HK-2 (cell line): ENCODE results near the gene DNASE2B.

Source experiments
- DNase-seq: peaks from one replicate; pipeline ENCODE4 v3.0.0-alpha.2; 2018; ENCODE audit not compliant: unreplicated experiment

Gene DNASE2B

DNA sequence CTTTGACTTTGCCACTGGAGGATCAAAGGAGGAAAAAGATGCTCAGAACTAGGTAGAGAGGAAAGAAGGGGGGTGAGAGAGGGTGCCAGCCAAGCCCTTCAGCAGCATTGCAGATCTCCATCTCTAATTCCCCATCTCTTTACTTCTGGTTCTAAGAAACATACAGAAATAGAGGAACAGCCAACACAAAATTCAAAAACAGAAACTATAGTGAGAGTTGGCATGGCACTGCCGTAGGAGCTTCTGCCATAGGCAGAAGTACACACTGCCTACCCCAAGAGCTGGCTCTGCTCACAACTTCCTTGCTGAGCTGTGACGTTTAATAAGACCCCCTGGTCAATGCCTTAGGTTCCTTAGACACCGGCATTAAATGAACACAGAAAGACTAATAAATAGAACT lies 54.2 kb downstream of the DNASE2B start:
- DNase-seq = no peak

GRCh38 chr1:84462118-84462517 lies 63.8 kb downstream of the DNASE2B start:
- no peak for DNase-seq
